Mesodermal cell (in vitro differentiated cells): ENCODE data around the gene DYNC1LI2. TPM values are rescaled to one million over a fixed set of nuclear protein-coding genes. Genes with fewer than 3 reads are reported as not detected.
"Not testable (repeated sequence)": the region's sequence is repeated elsewhere in the genome, so short reads cannot be mapped to it uniquely, and the experiment has no call there.

Experiments used
- H3K27ac ChIP-seq: 2 replicates; pipeline ENCODE4 v1.7.0; 2013; ENCODE audit warnings: mild to moderate bottlenecking, low read depth, low read length, moderate library complexity; ENCODE audit not compliant: severe bottlenecking
- H3K36me3 ChIP-seq: 2 replicates; pipeline ENCODE4 v1.7.1; 2013; ENCODE audit warnings: mild to moderate bottlenecking, low read length, moderate library complexity; ENCODE audit not compliant: control insufficient read depth, insufficient read depth
- H3K4me1 ChIP-seq: one replicate; pipeline ENCODE4 v1.7.1; 2013; ENCODE audit warnings: mild to moderate bottlenecking, low read length; ENCODE audit not compliant: insufficient read depth, control insufficient read depth, poor library complexity, severe bottlenecking
- H3K4me3 ChIP-seq: 2 replicates; pipeline ENCODE4 v1.7.0; 2013; ENCODE audit warnings: low read length, control low read depth, mild to moderate bottlenecking; ENCODE audit not compliant: insufficient read depth, poor library complexity, severe bottlenecking; ENCODE audit errors: extremely low read depth
- H3K9me3 ChIP-seq: 2 replicates; pipeline ENCODE4 v1.7.1; 2013; ENCODE audit warnings: mild to moderate bottlenecking, low read length, moderate library complexity; ENCODE audit not compliant: control insufficient read depth
- WGBS, 2 experiments: methylation state at CpG; one replicate each; pipeline ENCODE4 v1.1.5; 2013; ENCODE audit warnings: missing lambda C conversion rate in 2 of 2; ENCODE audit not compliant: insufficient coverage in 2 of 2; 5-methylcytosine and 5-hydroxymethylcytosine counted together
- polyA plus RNA-seq, 2 experiments: library from polyadenylated mRNA; stranded (reverse); fragments of 50-300 nt; gene quantifications; one replicate each; pipeline ENCODE4 v1.2.3, GENCODE V29; 2013

Gene DYNC1LI2
- polyA plus RNA-seq (2013, experiment 1 of 2), result 69.7 TPM
- 67.4 TPM for polyA plus RNA-seq (2013, experiment 2 of 2)

GRCh38 chr16:66751303-66751991 is at the start of gene DYNC1LI2:
Gene DYNC1LI2, minus strand, starts transcription at chr16:66751609. Its CDS starts 18 bp downstream, at chr16:66751591.
- Histone ChIP-seq H3K9me3 (no peaks in the 10 kb centered on the region), H3K27ac (peak within 1 kb of the TSS; percentile 94), H3K36me3 (peaks cover 42% of the 10 kb centered on the region), H3K4me3 (peak within 1 kb of the TSS; percentile 100), H3K4me1 (peaks cover 19% of the 10 kb centered on the region)
- 0% methylated on average over 41 to 64 of the region's 90 CpGs for WGBS, 2 experiments

GRCh38 chr16:66800856-66801255 is 49.4 kb upstream of the DYNC1LI2 start:
- Histone ChIP-seq H3K36me3 (peaks cover 36% of the 10 kb centered on the region), H3K27ac (no peak overlapping the region), H3K4me1 (no peaks in the 10 kb centered on the region), H3K9me3 (no peaks in the 10 kb centered on the region), H3K4me3 (no peak overlapping the region)
- WGBS, 2 experiments, result 96 to 98% methylated on average over 11 to 14 of the region's 19 CpGs

- Histone ChIP-seq H3K9me3 (no peaks in the 10 kb centered on the region), H3K27ac (no peak overlapping the region), H3K4me1 (no peaks in the 10 kb centered on the region), H3K4me3 (no peak overlapping the region), H3K36me3 (peaks cover 10% of the 10 kb centered on the region)
- no CpG with 5 or more reads among the region's 2 CpGs for WGBS, 2 experiments
Measured at GRCh38 chr16:66798161-66798560, 46.8 kb upstream of the DYNC1LI2 start.

GRCh38 chr16:66793984-66794383 is 42.6 kb upstream of the DYNC1LI2 start:
- H3K36me3 ChIP-seq, H3K9me3 ChIP-seq, H3K4me3 ChIP-seq, H3K4me1 ChIP-seq, H3K27ac ChIP-seq: not testable (repeated sequence)
- 67 to 94% methylated on average over 1 to 5 of the region's 6 CpGs for WGBS, 2 experiments

GRCh38 chr16:66790130-66790733 is 38.8 kb upstream of the DYNC1LI2 start:
- H3K27ac ChIP-seq, result no peak overlapping the region
- H3K9me3 ChIP-seq, result no peaks in the 10 kb centered on the region
- 85 to 95% methylated on average over 2 of the region's 3 CpGs for WGBS, 2 experiments
- H3K4me3 ChIP-seq, result no peak overlapping the region
- no peaks in the 10 kb centered on the region for H3K4me1 ChIP-seq
- no peaks in the 10 kb centered on the region for H3K36me3 ChIP-seq

- Histone ChIP-seq H3K9me3 (no peaks in the 10 kb centered on the region), H3K27ac (no peak overlapping the region), H3K36me3 (no peaks in the 10 kb centered on the region), H3K4me1 (no peaks in the 10 kb centered on the region), H3K4me3 (no peak overlapping the region)
- WGBS, 2 experiments, result 94 to 95% methylated on average over 2 of the region's 2 CpGs
Measured at GRCh38 chr16:66787427-66787826, 36.0 kb upstream of the DYNC1LI2 start.

GRCh38 chr16:66786551-66786950 is 35.1 kb upstream of the DYNC1LI2 start:
- H3K36me3 ChIP-seq, result no peaks in the 10 kb centered on the region
- WGBS, 2 experiments, result 100% methylated on average over 1 to 3 of the region's 3 CpGs

GRCh38 chr16:66776457-66776856 is 25.0 kb upstream of the DYNC1LI2 start:
- H3K36me3 ChIP-seq, result no peaks in the 10 kb centered on the region
- no peak overlapping the region for H3K4me3 ChIP-seq
- H3K9me3 ChIP-seq, result no peaks in the 10 kb centered on the region
- no peaks in the 10 kb centered on the region for H3K4me1 ChIP-seq
- no peak overlapping the region for H3K27ac ChIP-seq

More at GRCh38 chr16:66786551-66786950, 35.1 kb upstream of the DYNC1LI2 start:
- Histone ChIP-seq H3K4me1 (no peaks in the 10 kb centered on the region), H3K9me3 (no peaks in the 10 kb centered on the region), H3K27ac (no peak overlapping the region), H3K4me3 (no peak overlapping the region)

GRCh38 chr16:66774981-66775380 is 23.6 kb upstream of the DYNC1LI2 start:
- Histone ChIP-seq H3K4me1 (no peaks in the 10 kb centered on the region), H3K27ac (no peak overlapping the region), H3K36me3 (no peaks in the 10 kb centered on the region), H3K4me3 (no peak overlapping the region), H3K9me3 (no peaks in the 10 kb centered on the region)
- WGBS, 2 experiments, result 100% methylated on average over 1 of the region's 2 CpGs; no CpG with 5 or more reads in 1 of the 2 experiments

- Histone ChIP-seq H3K27ac (no peak overlapping the region), H3K4me3 (no peak overlapping the region), H3K4me1 (no peaks in the 10 kb centered on the region), H3K36me3 (no peaks in the 10 kb centered on the region), H3K9me3 (no peaks in the 10 kb centered on the region)
Measured at GRCh38 chr16:66758086-66758485, 6.7 kb upstream of the DYNC1LI2 start.

GRCh38 chr16:66754819-66755218 is 3.4 kb upstream of the DYNC1LI2 start:
- Histone ChIP-seq H3K9me3 (no peaks in the 10 kb centered on the region), H3K4me3 (no peak overlapping the region), H3K4me1 (peaks cover 5% of the 10 kb centered on the region), H3K36me3 (peaks cover 11% of the 10 kb centered on the region), H3K27ac (no peak overlapping the region)
- 92% methylated on average over 2 of the region's 3 CpGs; no CpG with 5 or more reads in 1 of the 2 experiments for WGBS, 2 experiments
